Epithelial cell of esophagus (primary cell): ENCODE measurements around the gene MPP2.
"Not testable (repeated sequence)": the region's sequence is repeated elsewhere in the genome, so short reads cannot be mapped to it uniquely, and the experiment has no call there.

Experiments
- DNase-seq: peaks from one replicate; pipeline ENCODE4 v3.0.0; 2010; ENCODE audit warnings: low read depth
- H3K4me3 ChIP-seq: 2 replicates; pipeline ENCODE4 v1.5.1; 2011; ENCODE audit warnings: mild to moderate bottlenecking, low read length, control low read depth
- TF ChIP-seq, protein P1 (sequence below): IDR thresholded peaks from 2 replicates; pipeline ENCODE4 v1.5.1; 2011; ENCODE audit warnings: low read depth, mild to moderate bottlenecking, low read length, control low read depth, inconsistent platforms; ENCODE audit not compliant: insufficient read depth; ENCODE audit errors: missing control alignments

Gene MPP2

GRCh38 chr17:43900858-43901754 lies 6.2 kb downstream of the MPP2 start:
- peak overlapping the region; percentile 33 for H3K4me3 ChIP-seq
- no peak for DNase-seq
- TF ChIP-seq, protein P1, sequence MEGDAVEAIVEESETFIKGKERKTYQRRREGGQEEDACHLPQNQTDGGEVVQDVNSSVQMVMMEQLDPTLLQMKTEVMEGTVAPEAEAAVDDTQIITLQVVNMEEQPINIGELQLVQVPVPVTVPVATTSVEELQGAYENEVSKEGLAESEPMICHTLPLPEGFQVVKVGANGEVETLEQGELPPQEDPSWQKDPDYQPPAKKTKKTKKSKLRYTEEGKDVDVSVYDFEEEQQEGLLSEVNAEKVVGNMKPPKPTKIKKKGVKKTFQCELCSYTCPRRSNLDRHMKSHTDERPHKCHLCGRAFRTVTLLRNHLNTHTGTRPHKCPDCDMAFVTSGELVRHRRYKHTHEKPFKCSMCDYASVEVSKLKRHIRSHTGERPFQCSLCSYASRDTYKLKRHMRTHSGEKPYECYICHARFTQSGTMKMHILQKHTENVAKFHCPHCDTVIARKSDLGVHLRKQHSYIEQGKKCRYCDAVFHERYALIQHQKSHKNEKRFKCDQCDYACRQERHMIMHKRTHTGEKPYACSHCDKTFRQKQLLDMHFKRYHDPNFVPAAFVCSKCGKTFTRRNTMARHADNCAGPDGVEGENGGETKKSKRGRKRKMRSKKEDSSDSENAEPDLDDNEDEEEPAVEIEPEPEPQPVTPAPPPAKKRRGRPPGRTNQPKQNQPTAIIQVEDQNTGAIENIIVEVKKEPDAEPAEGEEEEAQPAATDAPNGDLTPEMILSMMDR, result no peak

DNA sequence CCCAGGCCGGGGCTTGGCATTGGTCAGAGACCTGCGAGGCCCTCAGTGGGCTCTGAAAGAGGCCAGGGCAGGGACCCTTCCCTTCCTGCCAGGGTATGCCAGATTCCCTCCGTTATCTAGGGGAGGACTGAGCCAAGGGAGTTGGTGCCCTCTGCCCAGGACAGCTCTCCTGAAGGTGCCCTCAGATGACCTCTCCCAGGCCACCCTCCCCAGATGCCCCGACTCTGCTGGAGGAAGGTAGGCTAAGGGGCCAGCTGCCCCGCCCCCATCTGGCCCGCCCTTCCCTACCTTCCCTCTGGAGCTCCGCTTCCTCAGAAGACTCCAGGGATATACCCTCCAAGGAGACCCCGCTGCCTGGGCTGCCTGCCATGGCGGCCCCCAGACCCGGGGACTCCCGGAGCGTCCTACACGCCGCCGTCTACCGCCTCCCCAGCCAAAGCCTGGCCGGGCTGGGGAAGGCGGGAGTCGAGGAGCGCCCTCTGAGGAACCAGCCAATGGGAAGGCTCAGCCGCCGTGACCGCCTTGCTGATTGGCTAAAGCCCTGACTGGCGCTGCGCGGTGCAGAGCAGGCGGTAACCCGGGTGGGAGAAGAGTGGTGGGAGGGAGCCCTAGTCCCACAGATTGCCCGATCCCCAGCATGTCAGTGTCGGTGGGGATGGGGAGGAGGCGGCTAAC lies 7.0 kb downstream of the MPP2 start:
- TF ChIP-seq, protein P1, result no peak
- H3K4me3 ChIP-seq, result peak overlapping the region; percentile 33
- DNase-seq, result peak; percentile 81

- TF ChIP-seq, protein P1, result no peak
- no peak overlapping the region for H3K4me3 ChIP-seq
- DNase-seq, result no peak
These were observed 8.9 kb downstream of the MPP2 start for GRCh38 chr17:43898446-43898845.

DNA sequence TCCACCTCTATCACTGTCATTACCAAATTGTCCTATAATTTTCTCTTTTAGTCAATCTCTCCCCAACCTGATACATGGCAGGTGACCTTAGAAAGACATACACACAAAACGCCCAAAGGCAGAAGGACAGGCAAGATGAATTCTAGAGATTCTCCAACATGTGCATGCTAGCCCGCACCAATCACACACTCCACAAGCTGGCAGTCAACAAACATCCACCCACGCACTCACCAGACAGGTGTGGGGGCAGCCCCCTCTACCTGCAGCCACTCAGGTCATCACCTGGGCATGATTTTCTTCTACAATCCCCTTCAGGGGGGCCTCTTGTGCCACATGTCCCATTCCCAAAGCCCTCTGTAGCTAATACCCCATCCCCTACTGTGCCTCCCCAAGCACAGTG lies 9.5 kb downstream of the MPP2 start:
- TF ChIP-seq, protein P1, result no peak
- peak; percentile 85 for DNase-seq
- no peak overlapping the region for H3K4me3 ChIP-seq

DNA sequence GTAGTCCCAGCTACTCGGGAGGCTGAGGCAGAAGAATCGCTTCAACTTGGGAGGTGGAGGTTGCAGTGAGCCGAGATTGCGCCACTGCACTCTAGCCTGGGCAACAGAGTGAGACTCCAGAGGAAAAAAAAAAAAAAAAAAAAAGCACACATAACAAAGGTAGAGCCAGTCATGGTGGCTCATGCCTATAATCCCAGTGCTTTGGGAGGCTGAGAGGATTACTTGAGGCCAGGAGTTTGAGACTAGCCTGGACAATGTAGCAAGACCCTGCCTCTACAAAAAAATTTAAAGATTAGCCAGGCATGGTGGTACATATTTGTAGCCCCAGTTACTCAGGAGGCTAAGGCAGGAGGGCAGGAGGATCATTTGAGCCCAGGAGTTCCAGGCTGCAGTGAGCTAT lies 12.8 kb downstream of the MPP2 start:
- not testable (repeated sequence) for DNase-seq, H3K4me3 ChIP-seq

DNA sequence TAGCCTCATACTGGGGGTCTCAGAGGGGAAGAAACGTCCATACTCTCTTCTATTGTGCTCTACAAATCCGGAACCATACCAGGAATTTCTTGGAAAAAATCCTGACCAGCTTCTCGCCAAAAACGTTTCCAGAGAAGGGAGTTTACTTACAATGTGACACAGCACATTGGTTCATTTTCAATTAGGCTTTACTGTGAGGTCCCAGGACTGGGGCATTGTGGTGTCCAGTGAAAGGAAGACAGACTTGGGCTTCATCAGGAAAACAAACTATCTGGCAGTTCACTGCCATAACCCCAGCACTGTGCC lies 14.7 kb downstream of the MPP2 start:
- no peak overlapping the region for H3K4me3 ChIP-seq
- TF ChIP-seq, protein P1, result no peak
- no peak for DNase-seq

GRCh38 chr17:43891851-43892646 lies 15.3 kb downstream of the MPP2 start:
- H3K4me3 ChIP-seq, result no peak overlapping the region
- no peak for DNase-seq
- TF ChIP-seq, protein P1, result no peak
